ENCODE data around the gene HSPBAP1. TPM values are rescaled to one million over a fixed set of nuclear protein-coding genes. Genes with fewer than 3 reads are reported as not detected.

Gene HSPBAP1
- total RNA-seq, 1 experiment from 2014 or later = 8.7 TPM

- Histone ChIP-seq H3K4me1 (ENCODE audit: insufficient read depth, low read length, poor library complexity, severe bottlenecking) (no peaks in the 10 kb centered on the region), H3K9me3 (ENCODE audit: low read depth, low read length, poor library complexity, severe bottlenecking) (no peaks in the 10 kb centered on the region), H3K27ac (ENCODE audit: low read depth, low read length, poor library complexity, severe bottlenecking) (no peak overlapping the region), H3K4me3 (ENCODE audit: low read depth, low read length, poor library complexity, severe bottlenecking) (no peak overlapping the region), H3K36me3 (ENCODE audit: insufficient read depth, low read length, poor library complexity, severe bottlenecking) (no peaks in the 10 kb centered on the region), H3K27me3 (replicated peaks; ENCODE audit: insufficient read depth, low read depth, low read length, poor library complexity) (no peaks in the 10 kb centered on the region)
- ChIA-PET CTCF (no interaction called here), POLR2A (ENCODE audit: low non-redundant PET) (no interaction called here)
- DNase-seq (ENCODE audit: low spot score) = no peak
- BruUV-seq (replicated peaks) = no TSS peak
- intact Hi-C loops (cut with micrococcal nuclease; ENCODE audit: unreplicated experiment) = no loop called here
- no peak for TF ChIP-seq EZH2 (IDR thresholded peaks at IDR 0.05; ENCODE audit: borderline replicate concordance, low read depth, low read length, poor library complexity, severe bottlenecking)
- TF ChIP-seq CTCF (conservative IDR thresholded peaks at IDR 0.05; ENCODE audit: low read depth, low read length) = no peak
Measured at GRCh38 chr3:122826278-122826677, 32.6 kb upstream of the HSPBAP1 start.

- H3K4me3 ChIP-seq (ENCODE audit: low read depth, low read length, poor library complexity, severe bottlenecking) = no peak overlapping the region
- ChIA-PET POLR2A (ENCODE audit: low non-redundant PET) (no interaction called here), CTCF (no interaction called here)
- intact Hi-C loops (cut with micrococcal nuclease; ENCODE audit: unreplicated experiment) = no loop called here
- BruUV-seq (replicated peaks) = no TSS peak
- H3K9me3 ChIP-seq (ENCODE audit: low read depth, low read length, poor library complexity, severe bottlenecking) = no peaks in the 10 kb centered on the region
- no peak for TF ChIP-seq CTCF (conservative IDR thresholded peaks at IDR 0.05; ENCODE audit: low read depth, low read length)
- TF ChIP-seq EZH2 (IDR thresholded peaks at IDR 0.05; ENCODE audit: borderline replicate concordance, low read depth, low read length, poor library complexity, severe bottlenecking) = no peak
- H3K27me3 ChIP-seq (replicated peaks; ENCODE audit: insufficient read depth, low read depth, low read length, poor library complexity) = no peaks in the 10 kb centered on the region
- H3K4me1 ChIP-seq (ENCODE audit: insufficient read depth, low read length, poor library complexity, severe bottlenecking) = no peaks in the 10 kb centered on the region
- no peak overlapping the region for H3K27ac ChIP-seq (ENCODE audit: low read depth, low read length, poor library complexity, severe bottlenecking)
- H3K36me3 ChIP-seq (ENCODE audit: insufficient read depth, low read length, poor library complexity, severe bottlenecking) = no peaks in the 10 kb centered on the region
- no peak for DNase-seq (ENCODE audit: low spot score)
Measured at GRCh38 chr3:122825460-122825859, 31.8 kb upstream of the HSPBAP1 start.

GRCh38 chr3:122824465-122825381, 31.1 kb upstream of the HSPBAP1 start:
- Histone ChIP-seq H3K27me3 (replicated peaks; ENCODE audit: insufficient read depth, low read depth, low read length, poor library complexity) (no peaks in the 10 kb centered on the region), H3K4me3 (ENCODE audit: low read depth, low read length, poor library complexity, severe bottlenecking) (no peak overlapping the region), H3K27ac (ENCODE audit: low read depth, low read length, poor library complexity, severe bottlenecking) (no peak overlapping the region), H3K9me3 (ENCODE audit: low read depth, low read length, poor library complexity, severe bottlenecking) (no peaks in the 10 kb centered on the region), H3K4me1 (ENCODE audit: insufficient read depth, low read length, poor library complexity, severe bottlenecking) (no peaks in the 10 kb centered on the region), H3K36me3 (ENCODE audit: insufficient read depth, low read length, poor library complexity, severe bottlenecking) (no peaks in the 10 kb centered on the region)
- TF ChIP-seq CTCF (conservative IDR thresholded peaks at IDR 0.05; ENCODE audit: low read depth, low read length) = no peak
- TF ChIP-seq EZH2 (IDR thresholded peaks at IDR 0.05; ENCODE audit: borderline replicate concordance, low read depth, low read length, poor library complexity, severe bottlenecking) = no peak
- no TSS peak for BruUV-seq (replicated peaks)
- POLR2A ChIA-PET (ENCODE audit: low non-redundant PET) = no interaction called here
- intact Hi-C loops (cut with micrococcal nuclease; ENCODE audit: unreplicated experiment) = no loop called here
- DNase-seq (ENCODE audit: low spot score) = peak; percentile 3
- CTCF ChIA-PET = no interaction called here
